ENCODE results near the gene COMMD1.

DNA sequence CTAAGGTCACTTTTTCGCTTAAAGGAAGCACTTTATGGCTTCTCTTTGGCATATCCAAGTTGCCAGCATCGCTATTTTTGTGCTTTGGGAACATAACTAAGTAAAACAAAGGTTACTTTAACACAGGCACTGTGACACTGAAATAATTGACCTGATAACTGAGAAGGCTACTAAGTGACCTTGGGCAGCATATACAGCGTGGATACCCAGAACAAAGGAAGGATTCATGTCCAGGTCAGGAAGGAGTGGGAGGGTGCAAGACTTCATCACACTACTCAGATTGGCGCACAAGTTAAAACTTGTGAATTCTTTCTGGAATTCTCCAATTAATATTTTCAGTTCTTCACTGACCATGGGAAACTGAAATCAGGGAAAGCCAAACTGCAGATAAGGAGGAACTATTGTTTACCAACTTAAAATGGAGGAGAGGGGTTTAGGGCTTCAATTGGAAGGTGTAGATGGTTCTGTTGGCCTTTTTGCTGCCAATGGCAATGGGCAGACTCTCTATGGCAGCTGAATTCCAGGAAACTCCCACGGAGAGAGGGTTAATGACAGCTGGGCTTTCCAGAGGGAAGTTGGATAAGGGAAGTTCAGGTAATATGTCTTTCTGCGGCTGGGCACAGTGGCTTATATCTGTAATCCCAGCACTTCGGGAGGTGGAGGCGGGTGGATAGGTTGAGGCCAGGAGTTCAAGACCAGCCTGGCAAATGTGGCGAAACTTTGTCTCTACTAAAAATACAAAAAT lies 45.3 kb downstream of the COMMD1 start:
- TF ChIP-seq, protein P1, sequence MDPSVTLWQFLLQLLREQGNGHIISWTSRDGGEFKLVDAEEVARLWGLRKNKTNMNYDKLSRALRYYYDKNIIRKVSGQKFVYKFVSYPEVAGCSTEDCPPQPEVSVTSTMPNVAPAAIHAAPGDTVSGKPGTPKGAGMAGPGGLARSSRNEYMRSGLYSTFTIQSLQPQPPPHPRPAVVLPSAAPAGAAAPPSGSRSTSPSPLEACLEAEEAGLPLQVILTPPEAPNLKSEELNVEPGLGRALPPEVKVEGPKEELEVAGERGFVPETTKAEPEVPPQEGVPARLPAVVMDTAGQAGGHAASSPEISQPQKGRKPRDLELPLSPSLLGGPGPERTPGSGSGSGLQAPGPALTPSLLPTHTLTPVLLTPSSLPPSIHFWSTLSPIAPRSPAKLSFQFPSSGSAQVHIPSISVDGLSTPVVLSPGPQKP (IDR thresholded peaks at IDR 0.05; ENCODE audit: low read depth, low read length) = no peak
- TF ChIP-seq, protein P2, sequence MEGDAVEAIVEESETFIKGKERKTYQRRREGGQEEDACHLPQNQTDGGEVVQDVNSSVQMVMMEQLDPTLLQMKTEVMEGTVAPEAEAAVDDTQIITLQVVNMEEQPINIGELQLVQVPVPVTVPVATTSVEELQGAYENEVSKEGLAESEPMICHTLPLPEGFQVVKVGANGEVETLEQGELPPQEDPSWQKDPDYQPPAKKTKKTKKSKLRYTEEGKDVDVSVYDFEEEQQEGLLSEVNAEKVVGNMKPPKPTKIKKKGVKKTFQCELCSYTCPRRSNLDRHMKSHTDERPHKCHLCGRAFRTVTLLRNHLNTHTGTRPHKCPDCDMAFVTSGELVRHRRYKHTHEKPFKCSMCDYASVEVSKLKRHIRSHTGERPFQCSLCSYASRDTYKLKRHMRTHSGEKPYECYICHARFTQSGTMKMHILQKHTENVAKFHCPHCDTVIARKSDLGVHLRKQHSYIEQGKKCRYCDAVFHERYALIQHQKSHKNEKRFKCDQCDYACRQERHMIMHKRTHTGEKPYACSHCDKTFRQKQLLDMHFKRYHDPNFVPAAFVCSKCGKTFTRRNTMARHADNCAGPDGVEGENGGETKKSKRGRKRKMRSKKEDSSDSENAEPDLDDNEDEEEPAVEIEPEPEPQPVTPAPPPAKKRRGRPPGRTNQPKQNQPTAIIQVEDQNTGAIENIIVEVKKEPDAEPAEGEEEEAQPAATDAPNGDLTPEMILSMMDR (IDR thresholded peaks at IDR 0.05) = no peak
- no peak for TF ChIP-seq KDM1A (IDR thresholded peaks at IDR 0.05; ENCODE audit: low read depth)
- no peak for TF ChIP-seq JUNB (IDR thresholded peaks at IDR 0.05)
- TF ChIP-seq RAD21 (conservative IDR thresholded peaks at IDR 0.05 in 1 of 2, IDR thresholded peaks at IDR 0.05 in 1 of 2) = no peak
- no peak for TF ChIP-seq TP53 (CRISPR knock-in tag; IDR thresholded peaks at IDR 0.05)
- TF ChIP-seq POLR2AphosphoS2 (conservative IDR thresholded peaks at IDR 0.05; ENCODE audit: low read length) = no peak
- no peak for TF ChIP-seq HOXB13 (CRISPR knock-in tag; IDR thresholded peaks at IDR 0.05; ENCODE audit: low read depth)
- no peak for TF ChIP-seq HOXA7 (CRISPR knock-in tag; IDR thresholded peaks at IDR 0.05)
- no peak for TF ChIP-seq EP300 (IDR thresholded peaks at IDR 0.05)
- no peak for TF ChIP-seq FOSL2 (IDR thresholded peaks at IDR 0.05)
- TF ChIP-seq FOSL2 (CRISPR knock-in tag; IDR thresholded peaks at IDR 0.05) = no peak
- no peak for TF ChIP-seq NFE2L2 (conservative IDR thresholded peaks at IDR 0.05; ENCODE audit: low read length)
